Stimulated activated CD8-positive, alpha-beta memory T cell treated with anti-CD3 and anti-CD28 coated beads, Interleukin-15, amount 100 ng/mL, for 24 hours (primary cell): ENCODE measurements around the gene TDRD15.
"Not testable (repeated sequence)": the region's sequence is repeated elsewhere in the genome, so short reads cannot be mapped to it uniquely, and the experiment has no call there.

Experiments used
- DNase-seq: peaks from one replicate; pipeline ENCODE4 v3.0.0-alpha.2; 2020; ENCODE audit warnings: low read depth

TDRD15 gene

DNA sequence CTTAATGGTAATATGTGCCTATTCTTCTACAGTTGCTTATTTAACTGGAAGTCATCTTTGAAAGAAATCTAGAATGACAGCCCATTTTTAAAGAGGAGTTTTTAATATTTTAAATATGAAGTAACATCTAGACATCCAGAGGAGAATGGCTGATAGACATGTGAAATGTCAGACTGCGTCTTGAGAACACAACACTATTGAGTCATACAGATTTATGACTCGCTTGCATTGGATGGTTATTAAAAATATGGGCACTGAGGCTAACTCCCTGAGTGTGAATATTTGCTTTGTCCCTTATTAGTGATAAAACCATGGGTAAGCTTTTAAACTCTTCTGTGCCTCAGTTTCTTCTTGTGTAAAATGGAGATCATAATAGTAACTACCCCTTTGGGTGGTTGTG is 22.9 kb downstream of the TDRD15 start:
- DNase-seq: no peak

- no peak for DNase-seq
These were observed 24.9 kb downstream of the TDRD15 start for GRCh38 chr2:21148718-21149117.

DNA sequence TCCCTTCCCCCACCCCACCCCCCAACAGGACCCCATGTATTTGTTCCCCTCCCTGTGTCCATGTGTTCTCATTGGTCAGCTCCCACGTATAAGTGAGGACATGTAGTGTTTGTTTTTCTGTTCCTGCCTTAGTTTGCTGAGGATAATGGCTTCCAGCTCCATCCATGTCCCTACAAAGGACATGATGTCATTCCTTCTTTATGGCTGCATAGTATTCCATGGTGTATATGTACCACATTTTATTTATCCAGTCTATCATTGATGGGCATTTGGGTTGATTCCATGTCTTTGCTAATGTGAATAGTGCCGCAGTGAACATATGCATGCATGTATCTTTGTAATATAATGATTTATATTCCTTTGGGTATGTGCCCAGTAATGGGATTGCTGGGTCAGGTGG is 27.5 kb downstream of the TDRD15 start:
- DNase-seq: not testable (repeated sequence)

- no peak for DNase-seq
These were observed 31.8 kb downstream of the TDRD15 start for GRCh38 chr2:21155365-21156136.

GRCh38 chr2:21161122-21161521 is 37.4 kb downstream of the TDRD15 start:
- DNase-seq: no peak

GRCh38 chr2:21161832-21162614 is 38.3 kb downstream of the TDRD15 start:
- DNase-seq: no peak

- no peak for DNase-seq
These were observed 38.8 kb downstream of the TDRD15 start for GRCh38 chr2:21162615-21162878.

DNA sequence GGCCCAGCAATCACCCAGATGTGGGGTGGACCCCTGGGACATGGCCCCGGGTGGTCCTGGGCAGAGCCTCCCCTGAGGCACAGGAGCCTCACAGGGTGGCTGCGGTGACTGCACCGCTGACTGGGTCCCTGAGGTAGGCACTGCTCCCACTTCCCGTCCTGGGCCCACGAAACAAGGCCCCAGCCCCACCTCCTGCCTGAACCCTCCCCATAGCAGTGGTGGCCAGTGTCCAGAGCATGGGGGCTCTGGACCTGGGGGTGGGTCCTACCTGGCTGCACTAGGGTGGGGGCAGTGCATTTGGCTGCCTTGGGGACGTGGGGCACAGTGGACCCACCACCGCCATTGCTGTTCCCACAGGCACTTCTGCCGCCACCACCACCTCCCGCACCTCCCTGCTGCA is 39.4 kb downstream of the TDRD15 start:
- DNase-seq: no peak

GRCh38 chr2:21165350-21165749 is 41.6 kb downstream of the TDRD15 start:
- no peak for DNase-seq

DNA sequence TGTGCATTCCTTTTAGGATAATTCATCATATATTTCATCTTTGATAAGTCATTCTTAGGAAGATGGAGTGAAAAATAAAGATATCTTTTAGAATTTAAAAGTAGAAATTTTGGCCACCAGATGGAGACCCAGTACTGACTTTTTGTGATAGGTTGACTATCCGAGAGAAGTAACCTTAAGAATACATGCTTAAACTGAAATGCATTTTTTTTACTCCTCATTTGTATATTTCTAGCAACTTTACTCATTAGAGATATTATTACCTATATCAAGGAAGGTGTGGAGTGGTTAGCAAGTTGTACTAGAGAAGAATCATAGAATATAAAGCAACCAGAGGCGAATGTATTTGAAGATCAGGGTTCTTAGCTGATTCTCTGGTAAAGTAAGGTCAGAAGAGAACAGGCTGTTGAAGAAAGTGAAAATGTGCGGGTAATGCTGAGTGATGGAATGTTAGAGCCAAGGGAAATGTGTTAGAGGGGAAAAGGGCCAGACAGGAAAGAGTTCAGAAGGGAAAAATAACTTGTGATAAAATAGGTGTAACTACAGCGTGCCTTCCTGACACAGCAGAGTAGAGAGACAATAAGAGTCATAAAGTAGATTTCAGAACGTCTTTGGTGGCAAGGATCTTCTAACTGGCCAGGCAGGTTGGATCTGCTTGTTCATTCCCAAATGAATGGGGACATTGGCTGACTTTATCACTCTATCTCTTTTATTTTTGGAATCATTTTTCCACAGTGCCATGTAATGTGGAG is 52.3 kb downstream of the TDRD15 start:
- DNase-seq: no peak

- DNase-seq: no peak
These were observed 58.2 kb downstream of the TDRD15 start for GRCh38 chr2:21181957-21182356.

- DNase-seq: no peak
These were observed 59.5 kb downstream of the TDRD15 start for GRCh38 chr2:21183306-21183705.

DNA sequence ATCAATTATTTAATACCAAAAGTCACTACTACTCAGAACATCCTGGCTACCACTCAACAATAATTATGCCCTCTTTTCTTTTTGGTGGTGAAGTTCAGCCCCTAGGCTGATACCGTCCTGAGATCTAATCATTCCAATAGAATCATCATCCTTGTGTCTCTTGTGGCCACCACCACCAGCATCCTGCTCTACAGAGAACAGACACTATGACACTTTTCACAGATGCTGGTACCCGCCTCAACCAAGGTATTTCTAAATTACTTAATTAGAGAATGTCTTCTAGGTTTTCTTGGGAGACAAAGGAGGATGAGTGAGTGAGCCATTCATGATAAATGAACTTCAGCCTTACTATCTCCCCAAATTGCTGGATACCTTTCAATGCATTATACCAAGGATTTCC is 60.0 kb downstream of the TDRD15 start:
- no peak for DNase-seq

DNA sequence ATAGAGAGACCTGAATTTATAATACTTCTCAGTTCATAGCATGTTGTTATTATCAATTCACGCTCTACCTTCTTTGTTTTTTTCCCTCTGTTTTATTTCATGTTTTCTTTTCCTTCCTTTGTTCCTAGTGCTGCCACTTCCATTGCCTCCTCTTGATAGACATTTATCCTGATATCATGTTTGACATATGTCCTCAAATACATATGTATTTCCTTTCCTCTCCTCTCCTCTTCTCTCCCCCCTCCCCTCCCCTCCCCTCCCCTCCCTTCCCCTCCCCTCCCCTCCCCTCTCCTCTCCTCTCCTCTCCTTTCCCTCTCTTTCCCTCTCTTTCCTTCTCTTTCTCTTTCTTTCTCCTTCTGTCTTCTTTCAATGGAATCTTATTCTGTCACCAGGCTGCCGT is 67.8 kb downstream of the TDRD15 start:
- DNase-seq: no peak
